Measurements from ENCODE around the gene LTBP3.
A peak's percentile ranks its signal among the peaks of the same experiment; 100 is the strongest.

Gene LTBP3

DNA sequence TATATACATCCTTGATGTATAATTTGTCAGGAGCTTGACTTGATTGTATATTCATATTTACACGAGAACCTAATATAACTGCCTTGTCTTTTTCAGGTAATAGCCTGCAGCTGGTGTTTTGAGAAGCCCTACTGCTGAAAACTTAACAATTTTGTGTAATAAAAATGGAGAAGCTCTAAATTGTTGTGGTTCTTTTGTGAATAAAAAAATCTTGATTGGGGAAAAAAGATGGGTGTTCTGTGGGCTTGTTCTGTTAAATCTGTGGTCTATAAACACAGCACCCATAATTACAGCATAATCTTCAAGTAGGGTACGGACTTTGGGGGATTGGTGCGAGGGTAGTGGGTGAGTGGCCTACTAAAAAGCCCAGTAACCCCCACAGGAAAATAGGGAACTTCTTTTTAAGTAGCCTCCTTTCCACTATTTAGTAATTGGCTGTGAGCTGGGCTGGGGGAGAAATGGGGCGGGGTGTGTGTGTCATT is 51.8 kb downstream of the LTBP3 start:
- TF ChIP-seq, protein P1, sequence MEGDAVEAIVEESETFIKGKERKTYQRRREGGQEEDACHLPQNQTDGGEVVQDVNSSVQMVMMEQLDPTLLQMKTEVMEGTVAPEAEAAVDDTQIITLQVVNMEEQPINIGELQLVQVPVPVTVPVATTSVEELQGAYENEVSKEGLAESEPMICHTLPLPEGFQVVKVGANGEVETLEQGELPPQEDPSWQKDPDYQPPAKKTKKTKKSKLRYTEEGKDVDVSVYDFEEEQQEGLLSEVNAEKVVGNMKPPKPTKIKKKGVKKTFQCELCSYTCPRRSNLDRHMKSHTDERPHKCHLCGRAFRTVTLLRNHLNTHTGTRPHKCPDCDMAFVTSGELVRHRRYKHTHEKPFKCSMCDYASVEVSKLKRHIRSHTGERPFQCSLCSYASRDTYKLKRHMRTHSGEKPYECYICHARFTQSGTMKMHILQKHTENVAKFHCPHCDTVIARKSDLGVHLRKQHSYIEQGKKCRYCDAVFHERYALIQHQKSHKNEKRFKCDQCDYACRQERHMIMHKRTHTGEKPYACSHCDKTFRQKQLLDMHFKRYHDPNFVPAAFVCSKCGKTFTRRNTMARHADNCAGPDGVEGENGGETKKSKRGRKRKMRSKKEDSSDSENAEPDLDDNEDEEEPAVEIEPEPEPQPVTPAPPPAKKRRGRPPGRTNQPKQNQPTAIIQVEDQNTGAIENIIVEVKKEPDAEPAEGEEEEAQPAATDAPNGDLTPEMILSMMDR (IDR thresholded peaks at IDR 0.05; ENCODE audit: low read depth, low read length, missing control alignments): no peak
- DNase-seq (ENCODE audit: extremely low read depth, low read depth): no peak
- H3K4me3 ChIP-seq (replicated peaks; ENCODE audit: low read depth, low read length): peak overlapping the region; percentile 84

DNA sequence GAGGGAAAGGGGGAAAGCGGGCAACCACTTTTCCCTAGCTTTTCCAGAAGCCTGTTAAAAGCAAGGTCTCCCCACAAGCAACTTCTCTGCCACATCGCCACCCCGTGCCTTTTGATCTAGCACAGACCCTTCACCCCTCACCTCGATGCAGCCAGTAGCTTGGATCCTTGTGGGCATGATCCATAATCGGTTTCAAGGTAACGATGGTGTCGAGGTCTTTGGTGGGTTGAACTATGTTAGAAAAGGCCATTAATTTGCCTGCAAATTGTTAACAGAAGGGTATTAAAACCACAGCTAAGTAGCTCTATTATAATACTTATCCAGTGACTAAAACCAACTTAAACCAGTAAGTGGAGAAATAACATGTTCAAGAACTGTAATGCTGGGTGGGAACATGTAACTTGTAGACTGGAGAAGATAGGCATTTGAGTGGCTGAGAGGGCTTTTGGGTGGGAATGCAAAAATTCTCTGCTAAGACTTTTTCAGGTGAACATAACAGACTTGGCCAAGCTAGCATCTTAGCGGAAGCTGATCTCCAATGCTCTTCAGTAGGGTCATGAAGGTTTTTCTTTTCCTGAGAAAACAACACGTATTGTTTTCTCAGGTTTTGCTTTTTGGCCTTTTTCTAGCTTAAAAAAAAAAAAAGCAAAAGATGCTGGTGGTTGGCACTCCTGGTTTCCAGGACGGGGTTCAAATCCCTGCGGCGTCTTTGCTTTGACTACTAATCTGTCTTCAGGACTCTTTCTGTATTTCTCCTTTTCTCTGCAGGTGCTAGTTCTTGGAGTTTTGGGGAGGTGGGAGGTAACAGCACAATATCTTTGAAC is 52.5 kb downstream of the LTBP3 start:
- TF ChIP-seq, protein P1 (IDR thresholded peaks at IDR 0.05; ENCODE audit: low read depth, low read length, missing control alignments): no peak
- H3K4me3 ChIP-seq (replicated peaks; ENCODE audit: low read depth, low read length): peak overlapping the region; percentile 84
- peak; percentile 15 for DNase-seq (ENCODE audit: extremely low read depth, low read depth)

DNA sequence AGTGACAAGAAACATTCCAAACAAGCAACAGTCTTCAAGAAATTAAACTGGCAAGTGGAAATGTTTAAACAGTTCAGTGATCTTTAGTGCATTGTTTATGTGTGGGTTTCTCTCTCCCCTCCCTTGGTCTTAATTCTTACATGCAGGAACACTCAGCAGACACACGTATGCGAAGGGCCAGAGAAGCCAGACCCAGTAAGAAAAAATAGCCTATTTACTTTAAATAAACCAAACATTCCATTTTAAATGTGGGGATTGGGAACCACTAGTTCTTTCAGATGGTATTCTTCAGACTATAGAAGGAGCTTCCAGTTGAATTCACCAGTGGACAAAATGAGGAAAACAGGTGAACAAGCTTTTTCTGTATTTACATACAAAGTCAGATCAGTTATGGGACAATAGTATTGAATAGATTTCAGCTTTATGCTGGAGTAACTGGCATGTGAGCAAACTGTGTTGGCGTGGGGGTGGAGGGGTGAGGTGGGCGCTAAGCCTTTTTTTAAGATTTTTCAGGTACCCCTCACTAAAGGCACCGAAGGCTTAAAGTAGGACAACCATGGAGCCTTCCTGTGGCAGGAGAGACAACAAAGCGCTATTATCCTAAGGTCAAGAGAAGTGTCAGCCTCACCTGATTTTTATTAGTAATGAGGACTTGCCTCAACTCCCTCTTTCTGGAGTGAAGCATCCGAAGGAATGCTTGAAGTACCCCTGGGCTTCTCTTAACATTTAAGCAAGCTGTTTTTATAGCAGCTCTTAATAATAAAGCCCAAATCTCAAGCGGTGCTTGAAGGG is 53.3 kb downstream of the LTBP3 start:
- peak; percentile 14 for DNase-seq (ENCODE audit: extremely low read depth, low read depth)
- TF ChIP-seq, protein P1 (IDR thresholded peaks at IDR 0.05; ENCODE audit: low read depth, low read length, missing control alignments): no peak
- peak overlapping the region; percentile 84 for H3K4me3 ChIP-seq (replicated peaks; ENCODE audit: low read depth, low read length)

DNA sequence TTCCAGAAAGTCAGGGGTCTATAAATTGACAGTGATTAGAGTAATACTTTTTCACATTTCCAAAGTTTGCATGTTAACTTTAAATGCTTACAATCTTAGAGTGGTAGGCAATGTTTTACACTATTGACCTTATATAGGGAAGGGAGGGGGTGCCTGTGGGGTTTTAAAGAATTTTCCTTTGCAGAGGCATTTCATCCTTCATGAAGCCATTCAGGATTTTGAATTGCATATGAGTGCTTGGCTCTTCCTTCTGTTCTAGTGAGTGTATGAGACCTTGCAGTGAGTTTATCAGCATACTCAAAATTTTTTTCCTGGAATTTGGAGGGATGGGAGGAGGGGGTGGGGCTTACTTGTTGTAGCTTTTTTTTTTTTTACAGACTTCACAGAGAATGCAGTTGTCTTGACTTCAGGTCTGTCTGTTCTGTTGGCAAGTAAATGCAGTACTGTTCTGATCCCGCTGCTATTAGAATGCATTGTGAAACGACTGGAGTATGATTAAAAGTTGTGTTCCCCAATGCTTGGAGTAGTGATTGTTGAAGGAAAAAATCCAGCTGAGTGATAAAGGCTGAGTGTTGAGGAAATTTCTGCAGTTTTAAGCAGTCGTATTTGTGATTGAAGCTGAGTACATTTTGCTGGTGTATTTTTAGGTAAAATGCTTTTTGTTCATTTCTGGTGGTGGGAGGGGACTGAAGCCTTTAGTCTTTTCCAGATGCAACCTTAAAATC is 54.0 kb downstream of the LTBP3 start:
- DNase-seq (ENCODE audit: extremely low read depth, low read depth): peak; percentile 38
- TF ChIP-seq, protein P1 (IDR thresholded peaks at IDR 0.05; ENCODE audit: low read depth, low read length, missing control alignments): no peak
- H3K4me3 ChIP-seq (replicated peaks; ENCODE audit: low read depth, low read length): peak overlapping the region; percentile 84

DNA sequence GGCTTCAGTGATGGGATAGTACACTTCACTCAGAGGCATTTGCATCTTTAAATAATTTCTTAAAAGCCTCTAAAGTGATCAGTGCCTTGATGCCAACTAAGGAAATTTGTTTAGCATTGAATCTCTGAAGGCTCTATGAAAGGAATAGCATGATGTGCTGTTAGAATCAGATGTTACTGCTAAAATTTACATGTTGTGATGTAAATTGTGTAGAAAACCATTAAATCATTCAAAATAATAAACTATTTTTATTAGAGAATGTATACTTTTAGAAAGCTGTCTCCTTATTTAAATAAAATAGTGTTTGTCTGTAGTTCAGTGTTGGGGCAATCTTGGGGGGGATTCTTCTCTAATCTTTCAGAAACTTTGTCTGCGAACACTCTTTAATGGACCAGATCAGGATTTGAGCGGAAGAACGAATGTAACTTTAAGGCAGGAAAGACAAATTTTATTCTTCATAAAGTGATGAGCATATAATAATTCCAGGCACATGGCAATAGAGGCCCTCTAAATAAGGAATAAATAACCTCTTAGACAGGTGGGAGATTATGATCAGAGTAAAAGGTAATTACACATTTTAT is 54.7 kb downstream of the LTBP3 start:
- TF ChIP-seq, protein P1 (IDR thresholded peaks at IDR 0.05; ENCODE audit: low read depth, low read length, missing control alignments): no peak
- H3K4me3 ChIP-seq (replicated peaks; ENCODE audit: low read depth, low read length): peak overlapping the region; percentile 84
- peak; percentile 19 for DNase-seq (ENCODE audit: extremely low read depth, low read depth)
